MM.1S (cell line): ENCODE results near the gene WAS.

Source experiments
- DNase-seq: peaks from one replicate; pipeline ENCODE4 v3.0.0-alpha.2; 2015
- H2AFZ ChIP-seq: fragments of 300-600 bp; sonication (generic); 2 replicates; pipeline ENCODE4 v1.6.0; 2016; ENCODE audit warnings: antibody characterized with exemption, low read length
- H3F3A ChIP-seq: fragments of 300-600 bp; sonication (generic); 2 replicates; pipeline ENCODE4 v1.6.1; 2016; ENCODE audit warnings: mild to moderate bottlenecking, antibody characterized with exemption, low read length, moderate library complexity, mixed read lengths; ENCODE audit not compliant: insufficient read depth
- H3K27ac ChIP-seq: fragments of 300-600 bp; sonication (generic); 2 replicates; pipeline ENCODE4 v1.5.1; 2016; ENCODE audit warnings: mild to moderate bottlenecking, low read length
- H3K27me3 ChIP-seq: fragments of 300-600 bp; sonication (generic); replicated peaks from 2 replicates; pipeline ENCODE4 v1.6.0; 2016; ENCODE audit warnings: low read length; ENCODE audit not compliant: insufficient read depth
- H3K36me3 ChIP-seq: fragments of 300-600 bp; sonication (generic); replicated peaks from 2 replicates; pipeline ENCODE4 v1.6.1; 2016; ENCODE audit warnings: mild to moderate bottlenecking, low read length, mixed read lengths; ENCODE audit not compliant: insufficient read depth
- H3K4me1 ChIP-seq: fragments of 300-600 bp; sonication (generic); 2 replicates; pipeline ENCODE4 v1.6.1; 2016; ENCODE audit warnings: low read length, mixed read lengths
- H3K4me2 ChIP-seq: fragments of 300-600 bp; sonication (generic); 2 replicates; pipeline ENCODE4 v1.6.0; 2016; ENCODE audit warnings: low read depth, low read length
- H3K4me3 ChIP-seq: fragments of 300-600 bp; sonication (generic); 2 replicates; pipeline ENCODE4 v1.5.1; 2016; ENCODE audit warnings: low read length, mixed read lengths
- H3K79me2 ChIP-seq: fragments of 300-600 bp; sonication (generic); 2 replicates; pipeline ENCODE4 v1.6.1; 2016; ENCODE audit warnings: mixed run types, low read length, mixed read lengths
- H3K9ac ChIP-seq: fragments of 300-600 bp; sonication (generic); 2 replicates; pipeline ENCODE4 v1.6.1; 2016; ENCODE audit warnings: low read length, mixed read lengths
- H3K9me2 ChIP-seq: fragments of 300-600 bp; sonication (generic); replicated peaks from 2 replicates; pipeline ENCODE4 v1.6.1; 2016; ENCODE audit warnings: mild to moderate bottlenecking, low read length, mixed read lengths; ENCODE audit not compliant: insufficient read depth
- H3K9me3 ChIP-seq: fragments of 300-600 bp; sonication (generic); replicated peaks from 2 replicates; pipeline ENCODE4 v1.6.1; 2016; ENCODE audit warnings: mild to moderate bottlenecking, low read length, mixed read lengths; ENCODE audit not compliant: insufficient read depth
- H4K20me1 ChIP-seq: fragments of 300-600 bp; sonication (generic); 2 replicates; pipeline ENCODE4 v1.6.1; 2016; ENCODE audit warnings: mild to moderate bottlenecking, low read length, moderate library complexity, mixed read lengths; ENCODE audit not compliant: insufficient read depth
- CTCF ChIP-seq: fragments of 300-600 bp; sonication (generic); IDR thresholded peaks from 2 replicates; pipeline ENCODE4 v1.5.1; 2016; ENCODE audit warnings: antibody characterized with exemption, low read length, mixed read lengths
- EZH2 ChIP-seq: fragments of 300-600 bp; sonication (generic); optimal IDR thresholded peaks from 2 replicates; pipeline ENCODE3; 2017; ENCODE audit warnings: low read depth, mild to moderate bottlenecking, antibody characterized with exemption, low read length, mixed read lengths
- EZH2phosphoT487 ChIP-seq: fragments of 300-600 bp; sonication (generic); IDR thresholded peaks from 2 replicates; pipeline ENCODE4 v1.6.1; 2018; ENCODE audit warnings: antibody characterized with exemption, low read length

Gene WAS

DNA sequence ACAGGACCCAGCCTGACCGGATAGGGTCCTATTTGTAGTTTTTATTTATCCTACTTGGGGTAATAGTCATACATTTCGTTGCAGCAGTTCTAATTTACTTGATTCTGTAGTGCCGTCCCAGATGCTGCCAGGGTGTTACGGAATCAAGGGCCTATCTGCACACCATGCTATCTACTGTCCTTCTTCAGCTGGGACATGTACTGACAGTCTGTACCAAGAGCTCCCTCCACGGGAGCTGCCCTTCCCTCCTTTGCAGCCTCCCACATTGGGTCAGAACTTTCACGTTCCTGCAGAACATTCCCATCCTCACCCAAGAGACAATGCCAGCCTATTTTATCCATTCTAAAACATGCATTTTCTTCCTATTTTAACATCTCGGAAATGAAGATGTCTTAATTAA lies 19.6 kb downstream of the WAS start:
- H3K36me3 ChIP-seq = no peaks in the 10 kb centered on the region
- no peak for DNase-seq
- no peak overlapping the region for H2AFZ ChIP-seq
- H3K79me2 ChIP-seq = peaks cover 49% of the 10 kb centered on the region
- no peaks in the 10 kb centered on the region for H3K9me2 ChIP-seq
- H3K4me1 ChIP-seq = no peaks in the 10 kb centered on the region
- H3K9ac ChIP-seq = no peak overlapping the region
- no peak overlapping the region for H3K27ac ChIP-seq
- no peak overlapping the region for H3K4me2 ChIP-seq
- no peaks in the 10 kb centered on the region for H4K20me1 ChIP-seq
- H3K4me3 ChIP-seq = no peak overlapping the region
- TF ChIP-seq EZH2 (no peak), CTCF (no peak), EZH2phosphoT487 (no peak)
- no peaks in the 10 kb centered on the region for H3F3A ChIP-seq
- H3K9me3 ChIP-seq = no peaks in the 10 kb centered on the region
- H3K27me3 ChIP-seq = no peaks in the 10 kb centered on the region

DNA sequence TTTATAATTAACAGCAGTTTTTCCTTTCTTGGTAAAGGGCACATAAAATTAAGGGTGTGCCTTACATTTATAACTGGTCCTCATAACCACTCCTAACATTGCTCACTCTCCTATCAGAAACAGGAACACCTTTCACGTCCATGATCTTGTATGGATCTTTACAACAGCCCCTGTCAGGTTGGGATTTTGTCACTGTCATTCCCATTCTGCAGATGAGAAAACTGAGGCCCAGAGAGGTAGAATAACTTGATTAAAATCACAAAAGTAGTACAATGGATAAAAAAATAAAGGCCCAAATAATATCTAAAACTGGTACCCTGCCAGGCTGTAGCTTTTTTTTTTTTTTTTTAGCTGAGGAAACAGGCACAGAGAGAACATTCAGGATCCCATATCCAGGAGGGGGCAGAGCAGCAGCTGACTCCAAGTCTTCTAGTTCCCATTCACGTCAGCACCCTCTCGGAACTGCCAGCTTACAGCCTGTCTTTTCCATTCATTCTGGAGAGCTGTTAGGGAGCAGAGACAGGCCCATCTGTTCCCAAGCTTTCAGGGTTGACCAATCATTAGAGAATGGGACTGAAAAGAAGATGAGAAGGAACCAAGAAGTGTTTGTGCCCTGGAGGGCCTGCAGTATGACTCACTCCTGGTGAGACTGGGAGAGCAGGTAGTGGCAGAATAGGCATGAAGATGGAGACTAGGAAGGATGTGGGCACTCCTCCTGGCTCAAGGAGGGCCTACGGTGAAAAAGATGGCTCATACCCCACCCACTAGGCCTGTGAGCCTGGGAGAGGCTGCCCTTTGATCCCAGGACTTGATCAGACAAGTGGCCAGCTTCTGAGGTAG lies 20.3 kb downstream of the WAS start:
- no peak overlapping the region for H2AFZ ChIP-seq
- H3K9ac ChIP-seq = no peak overlapping the region
- H3K4me2 ChIP-seq = no peak overlapping the region
- H3K79me2 ChIP-seq = peaks cover 43% of the 10 kb centered on the region
- no peak overlapping the region for H3K27ac ChIP-seq
- H3K4me1 ChIP-seq = no peaks in the 10 kb centered on the region
- no peaks in the 10 kb centered on the region for H3K36me3 ChIP-seq
- no peaks in the 10 kb centered on the region for H3K27me3 ChIP-seq
- H3K4me3 ChIP-seq = no peak overlapping the region
- no peak for DNase-seq
- no peaks in the 10 kb centered on the region for H4K20me1 ChIP-seq
- no peaks in the 10 kb centered on the region for H3K9me2 ChIP-seq
- H3K9me3 ChIP-seq = no peaks in the 10 kb centered on the region
- no peak for TF ChIP-seq CTCF
- no peak for TF ChIP-seq EZH2
- TF ChIP-seq EZH2phosphoT487 = no peak
- H3F3A ChIP-seq = no peaks in the 10 kb centered on the region

GRCh38 chrX:48705871-48706270 lies 22.3 kb downstream of the WAS start:
- Histone ChIP-seq H3F3A (no peaks in the 10 kb centered on the region), H3K27ac (no peak overlapping the region), H3K4me2 (no peak overlapping the region), H3K36me3 (no peaks in the 10 kb centered on the region), H3K9me2 (no peaks in the 10 kb centered on the region), H4K20me1 (no peaks in the 10 kb centered on the region), H3K4me1 (no peaks in the 10 kb centered on the region), H3K9ac (no peak overlapping the region), H3K9me3 (no peaks in the 10 kb centered on the region), H3K4me3 (no peak overlapping the region), H2AFZ (no peak overlapping the region), H3K27me3 (no peaks in the 10 kb centered on the region), H3K79me2 (peaks cover 25% of the 10 kb centered on the region)
- no peak for TF ChIP-seq CTCF
- no peak for TF ChIP-seq EZH2phosphoT487
- TF ChIP-seq EZH2 = no peak
- DNase-seq = no peak
